HCT116 (cell line): ENCODE data around the gene TRMT13.

Experiments
- EZH2 ChIP-seq: fragments of 200-600 bp; sonication (generic); IDR thresholded peaks from 2 replicates; pipeline ENCODE4 v1.6.1; 2017; ENCODE audit warnings: antibody characterized with exemption, mixed run types
- POLR2A ChIP-seq: IDR thresholded peaks from 2 replicates; pipeline ENCODE4 v1.7.0; 2011; ENCODE audit warnings: borderline replicate concordance; ENCODE audit not compliant: insufficient read depth, insufficient read length; ENCODE audit errors: extremely low read depth
- POLR2AphosphoS5 ChIP-seq: IDR thresholded peaks from 2 replicates; pipeline ENCODE4 v1.6.1; 2011; ENCODE audit warnings: mild to moderate bottlenecking, low read depth, low read length, moderate library complexity
- RAD21 ChIP-seq: IDR thresholded peaks from 2 replicates; pipeline ENCODE4 v1.6.1; 2012; ENCODE audit warnings: low read depth, mild to moderate bottlenecking
- TF ChIP-seq, protein P1 (sequence below), 3 experiments: fragments of 200-600 bp in 1 of 3; sonication (generic) in 1 of 3; IDR thresholded peaks in 2 of 3; conservative IDR thresholded peaks in 1 of 3; 2 replicates each; pipeline ENCODE4 v1.5.1; 2012 to 2017; ENCODE audit warnings: low read depth in 2 of 3, low read length in 2 of 3, antibody characterized with exemption in 1 of 3, borderline replicate concordance in 1 of 3, control low read depth in 1 of 3, mild to moderate bottlenecking in 1 of 3, mixed read lengths in 1 of 3, mixed run types in 1 of 3, moderate library complexity in 1 of 3; ENCODE audit not compliant: insufficient read depth in 1 of 3
- TF ChIP-seq, protein P2 (sequence below): IDR thresholded peaks from 2 replicates; pipeline ENCODE4 v1.6.1; 2012; ENCODE audit warnings: low read depth

DNA sequence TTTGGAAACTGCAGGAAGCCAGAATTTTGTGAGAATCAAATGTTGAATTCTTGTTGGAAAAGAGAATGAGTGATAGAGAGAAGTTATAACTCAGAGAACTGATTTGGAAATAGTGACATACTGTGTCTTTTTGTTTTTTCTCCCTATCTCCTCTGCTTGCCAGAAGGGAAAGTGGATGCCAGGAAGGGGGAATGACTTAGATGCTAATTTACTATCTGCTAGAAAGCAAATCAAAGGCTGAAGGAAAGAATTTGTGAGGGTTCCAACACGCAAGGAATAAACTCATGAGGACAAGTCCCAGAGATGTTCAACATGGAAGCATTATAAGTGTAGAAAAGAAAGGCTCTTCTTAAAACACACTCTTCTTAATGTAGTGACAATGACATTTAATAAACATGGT is 65.6 kb downstream of the TRMT13 start:
- TF ChIP-seq, protein P1, sequence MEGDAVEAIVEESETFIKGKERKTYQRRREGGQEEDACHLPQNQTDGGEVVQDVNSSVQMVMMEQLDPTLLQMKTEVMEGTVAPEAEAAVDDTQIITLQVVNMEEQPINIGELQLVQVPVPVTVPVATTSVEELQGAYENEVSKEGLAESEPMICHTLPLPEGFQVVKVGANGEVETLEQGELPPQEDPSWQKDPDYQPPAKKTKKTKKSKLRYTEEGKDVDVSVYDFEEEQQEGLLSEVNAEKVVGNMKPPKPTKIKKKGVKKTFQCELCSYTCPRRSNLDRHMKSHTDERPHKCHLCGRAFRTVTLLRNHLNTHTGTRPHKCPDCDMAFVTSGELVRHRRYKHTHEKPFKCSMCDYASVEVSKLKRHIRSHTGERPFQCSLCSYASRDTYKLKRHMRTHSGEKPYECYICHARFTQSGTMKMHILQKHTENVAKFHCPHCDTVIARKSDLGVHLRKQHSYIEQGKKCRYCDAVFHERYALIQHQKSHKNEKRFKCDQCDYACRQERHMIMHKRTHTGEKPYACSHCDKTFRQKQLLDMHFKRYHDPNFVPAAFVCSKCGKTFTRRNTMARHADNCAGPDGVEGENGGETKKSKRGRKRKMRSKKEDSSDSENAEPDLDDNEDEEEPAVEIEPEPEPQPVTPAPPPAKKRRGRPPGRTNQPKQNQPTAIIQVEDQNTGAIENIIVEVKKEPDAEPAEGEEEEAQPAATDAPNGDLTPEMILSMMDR (IDR thresholded peaks at IDR 0.05 in 2 of 3, conservative IDR thresholded peaks at IDR 0.05 in 1 of 3; ENCODE audit: borderline replicate concordance in 1 of 3, insufficient read depth in 1 of 3, low read depth in 2 of 3, low read length in 2 of 3) = no peak
- TF ChIP-seq EZH2 (no peak), POLR2A (no peak), RAD21 (no peak), POLR2AphosphoS5 (no peak)
- TF ChIP-seq, protein P2, sequence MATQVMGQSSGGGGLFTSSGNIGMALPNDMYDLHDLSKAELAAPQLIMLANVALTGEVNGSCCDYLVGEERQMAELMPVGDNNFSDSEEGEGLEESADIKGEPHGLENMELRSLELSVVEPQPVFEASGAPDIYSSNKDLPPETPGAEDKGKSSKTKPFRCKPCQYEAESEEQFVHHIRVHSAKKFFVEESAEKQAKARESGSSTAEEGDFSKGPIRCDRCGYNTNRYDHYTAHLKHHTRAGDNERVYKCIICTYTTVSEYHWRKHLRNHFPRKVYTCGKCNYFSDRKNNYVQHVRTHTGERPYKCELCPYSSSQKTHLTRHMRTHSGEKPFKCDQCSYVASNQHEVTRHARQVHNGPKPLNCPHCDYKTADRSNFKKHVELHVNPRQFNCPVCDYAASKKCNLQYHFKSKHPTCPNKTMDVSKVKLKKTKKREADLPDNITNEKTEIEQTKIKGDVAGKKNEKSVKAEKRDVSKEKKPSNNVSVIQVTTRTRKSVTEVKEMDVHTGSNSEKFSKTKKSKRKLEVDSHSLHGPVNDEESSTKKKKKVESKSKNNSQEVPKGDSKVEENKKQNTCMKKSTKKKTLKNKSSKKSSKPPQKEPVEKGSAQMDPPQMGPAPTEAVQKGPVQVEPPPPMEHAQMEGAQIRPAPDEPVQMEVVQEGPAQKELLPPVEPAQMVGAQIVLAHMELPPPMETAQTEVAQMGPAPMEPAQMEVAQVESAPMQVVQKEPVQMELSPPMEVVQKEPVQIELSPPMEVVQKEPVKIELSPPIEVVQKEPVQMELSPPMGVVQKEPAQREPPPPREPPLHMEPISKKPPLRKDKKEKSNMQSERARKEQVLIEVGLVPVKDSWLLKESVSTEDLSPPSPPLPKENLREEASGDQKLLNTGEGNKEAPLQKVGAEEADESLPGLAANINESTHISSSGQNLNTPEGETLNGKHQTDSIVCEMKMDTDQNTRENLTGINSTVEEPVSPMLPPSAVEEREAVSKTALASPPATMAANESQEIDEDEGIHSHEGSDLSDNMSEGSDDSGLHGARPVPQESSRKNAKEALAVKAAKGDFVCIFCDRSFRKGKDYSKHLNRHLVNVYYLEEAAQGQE = no peak
